ENCODE data around the gene WDR33.

DNA sequence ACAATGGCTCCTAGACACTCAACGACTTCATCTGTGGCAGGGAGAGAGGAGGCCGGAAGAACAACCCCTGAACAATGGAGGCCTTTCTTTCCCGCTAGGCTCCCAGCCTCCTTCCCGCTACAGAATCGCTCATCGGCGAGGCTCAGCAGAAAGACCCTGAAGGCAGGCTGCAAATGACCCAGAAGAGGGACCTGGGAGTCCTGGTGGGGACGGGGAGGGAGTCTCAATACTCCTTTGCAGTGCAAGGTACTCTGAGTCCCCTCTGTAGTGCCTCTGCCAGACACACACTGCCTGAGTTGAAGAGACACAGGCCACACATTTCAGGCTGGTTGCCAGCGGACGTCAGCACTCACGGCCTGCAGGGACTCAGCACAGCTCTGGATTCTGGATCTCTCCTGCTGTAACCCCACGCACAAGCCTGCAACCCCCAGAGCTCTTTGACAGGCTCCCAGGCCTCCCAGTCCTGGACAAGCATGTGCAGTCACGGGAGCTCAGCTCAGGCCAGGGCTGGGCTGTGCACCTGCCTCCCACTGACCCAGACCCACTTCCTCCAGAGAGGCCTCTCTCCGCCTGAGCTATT is 158.9 kb downstream of the WDR33 start:
- TF ChIP-seq EZH2phosphoT487 (IDR thresholded peaks at IDR 0.05; ENCODE audit: insufficient read depth, low read depth) (no peak), EZH2 (IDR thresholded peaks at IDR 0.05; ENCODE audit: insufficient read depth, poor library complexity, severe bottlenecking) (no peak)

Data from GM23248 (cell line).